OCI-LY7 (cell line): ENCODE data around the gene PKHD1. TPM values are rescaled to one million over a fixed set of nuclear protein-coding genes. Genes with fewer than 3 reads are reported as not detected.
A peak's percentile ranks its signal among the peaks of the same experiment; 100 is the strongest.

Experiments used
- BruUV-seq: library from RNA; stranded (reverse); fragments of 400-500 nt; replicated peaks from 2 replicates; lab custom pipeline; 2021; lab: Mats Ljungman, UMichigan
- CTCF ChIA-PET: fragments of 300-600 bp; sonication (Branson Sonifier 250); formaldehyde crosslinking; loops from one replicate; lab custom pipeline; 2022; ENCODE audit warnings: antibody characterized with exemption; ENCODE audit not compliant: unreplicated experiment; lab: Charles Lee
- POLR2A ChIA-PET: fragments of 300-600 bp; sonication (Branson Sonifier 250); formaldehyde crosslinking; loops from one replicate; lab custom pipeline; 2022; ENCODE audit warnings: antibody characterized with exemption; lab: Charles Lee
- DNase-seq: peaks from one replicate; pipeline ENCODE4 v3.0.0-alpha.2; 2015; ENCODE audit warnings: low spot score
- H2AFZ ChIP-seq: fragments of 200-600 bp; sonication (generic), shearing (Covaris generic); 2 replicates; pipeline ENCODE4 v1.6.1; 2014; ENCODE audit warnings: mild to moderate bottlenecking, antibody characterized with exemption, low read length, moderate library complexity
- H3K27ac ChIP-seq: fragments of 200-600 bp; sonication (generic); 2 replicates; pipeline ENCODE4 v1.5.1; 2014; ENCODE audit warnings: mixed run types, low read depth, mild to moderate bottlenecking, moderate library complexity, low read length, inconsistent platforms; ENCODE audit not compliant: poor library complexity, severe bottlenecking
- H3K36me3 ChIP-seq: fragments of 200-600 bp; sonication (generic); 2 replicates; pipeline ENCODE4 v1.6.1; 2014; ENCODE audit warnings: mild to moderate bottlenecking, antibody characterized with exemption, low read length, moderate library complexity, mixed read lengths; ENCODE audit not compliant: insufficient read depth
- H3K4me1 ChIP-seq: fragments of 200-600 bp; sonication (generic); 2 replicates; pipeline ENCODE4 v1.5.1; 2014; ENCODE audit warnings: mild to moderate bottlenecking, low read length; ENCODE audit not compliant: insufficient read depth, poor library complexity, severe bottlenecking
- H3K4me2 ChIP-seq: fragments of 200-600 bp; sonication (generic); 2 replicates; pipeline ENCODE4 v1.6.1; 2014; ENCODE audit warnings: mild to moderate bottlenecking, low read length
- H3K4me3 ChIP-seq: fragments of 200-600 bp; sonication (generic); 2 replicates; pipeline ENCODE4 v1.5.1; 2014; ENCODE audit warnings: mild to moderate bottlenecking, low read depth, low read length; ENCODE audit not compliant: poor library complexity, severe bottlenecking
- H3K79me2 ChIP-seq: fragments of 200-600 bp; sonication (generic); 2 replicates; pipeline ENCODE4 v1.6.1; 2016; ENCODE audit warnings: low read depth, mild to moderate bottlenecking, low read length, moderate library complexity, mixed read lengths; ENCODE audit not compliant: insufficient read depth
- H3K9me2 ChIP-seq: fragments of 200-600 bp; sonication (generic); 2 replicates; pipeline ENCODE4 v1.6.1; 2016; ENCODE audit warnings: mild to moderate bottlenecking, low read length, mixed read lengths; ENCODE audit not compliant: insufficient read depth
- H3K9me3 ChIP-seq: fragments of 200-600 bp; sonication (generic); 2 replicates; pipeline ENCODE4 v1.6.1; 2014; ENCODE audit warnings: mild to moderate bottlenecking, mixed run types, low read length, mixed read lengths
- H4K20me1 ChIP-seq: fragments of 200-600 bp; sonication (generic); 2 replicates; pipeline ENCODE4 v1.6.1; 2014; ENCODE audit warnings: mild to moderate bottlenecking, antibody characterized with exemption, low read length, moderate library complexity, mixed read lengths; ENCODE audit not compliant: insufficient read depth
- CTCF ChIP-seq: fragments of 200-600 bp; sonication (generic); conservative IDR thresholded peaks from 2 replicates; pipeline ENCODE4 v1.5.1; 2014; ENCODE audit warnings: mild to moderate bottlenecking, antibody characterized with exemption, low read length, moderate library complexity, mixed read lengths
- EZH2phosphoT487 ChIP-seq: fragments of 200-600 bp; sonication (generic); IDR thresholded peaks from 2 replicates; pipeline ENCODE4 v1.6.1; 2018; ENCODE audit warnings: low read depth, borderline replicate concordance, mild to moderate bottlenecking, mixed run types, antibody characterized with exemption, low read length, moderate library complexity, mixed read lengths
- intact Hi-C: fragments of 100-400 bp; cut with micrococcal nuclease; formaldehyde crosslinking; loops from one replicate; pipeline ENCODE4 v1.10.0; 2022; ENCODE audit not compliant: unreplicated experiment
- total RNA-seq, 2 experiments: library from RNA; depleted of rRNA in 1 of 2; stranded (reverse); fragments of >200 nt in 1 of 2; shearing (Covaris generic) in 1 of 2; gene quantifications; 2 replicates each; pipeline ENCODE4 v1.2.3, GENCODE V29; 2014 to 2022

Gene PKHD1
- total RNA-seq, 2 experiments from 2014 or later: not detected

- no peak overlapping the region for H3K4me2 ChIP-seq
- no peak overlapping the region for H3K27ac ChIP-seq
- CTCF ChIA-PET: no interaction called here
- no peaks in the 10 kb centered on the region for H3K36me3 ChIP-seq
- intact Hi-C loops: no loop called here
- BruUV-seq: no TSS peak
- H4K20me1 ChIP-seq: no peaks in the 10 kb centered on the region
- no peaks in the 10 kb centered on the region for H3K4me1 ChIP-seq
- H3K9me3 ChIP-seq: no peaks in the 10 kb centered on the region
- no peaks in the 10 kb centered on the region for H3K9me2 ChIP-seq
- TF ChIP-seq EZH2phosphoT487: no peak
- TF ChIP-seq CTCF: peak; percentile 65
- H3K79me2 ChIP-seq: no peaks in the 10 kb centered on the region
- POLR2A ChIA-PET: interaction anchor here (0.7 to 0.8 kb wide), 2 partner anchors 11 to 67 kb away, joined by 3 to 4 read pairs; no protein-coding TSS in a partner anchor
- H3K4me3 ChIP-seq: no peak overlapping the region
- peak; percentile 10 for DNase-seq
- H2AFZ ChIP-seq: no peak overlapping the region
These were observed 153.3 kb downstream of the PKHD1 start for GRCh38 chr6:51934098-51934497.

- H3K79me2 ChIP-seq: no peaks in the 10 kb centered on the region
- no peaks in the 10 kb centered on the region for H3K9me2 ChIP-seq
- H4K20me1 ChIP-seq: no peaks in the 10 kb centered on the region
- intact Hi-C loops: no loop called here
- ChIA-PET POLR2A (no interaction called here), CTCF (no interaction called here)
- H3K4me2 ChIP-seq: no peak overlapping the region
- H3K4me3 ChIP-seq: no peak overlapping the region
- no peaks in the 10 kb centered on the region for H3K4me1 ChIP-seq
- no peaks in the 10 kb centered on the region for H3K36me3 ChIP-seq
- no peak for TF ChIP-seq CTCF
- TF ChIP-seq EZH2phosphoT487: no peak
- BruUV-seq: no TSS peak
- H3K27ac ChIP-seq: no peak overlapping the region
- no peak for DNase-seq
- H3K9me3 ChIP-seq: no peaks in the 10 kb centered on the region
- no peak overlapping the region for H2AFZ ChIP-seq
These were observed 154.5 kb downstream of the PKHD1 start for GRCh38 chr6:51932956-51933355.

- Histone ChIP-seq H3K36me3 (no peaks in the 10 kb centered on the region), H3K9me3 (no peaks in the 10 kb centered on the region), H2AFZ (no peak overlapping the region), H3K9me2 (no peaks in the 10 kb centered on the region), H3K27ac (no peak overlapping the region), H3K4me2 (no peak overlapping the region), H3K4me1 (no peaks in the 10 kb centered on the region), H4K20me1 (no peaks in the 10 kb centered on the region), H3K4me3 (no peak overlapping the region), H3K79me2 (no peaks in the 10 kb centered on the region)
- TF ChIP-seq EZH2phosphoT487 (no peak), CTCF (no peak)
- ChIA-PET POLR2A (no interaction called here), CTCF (no interaction called here)
- intact Hi-C loops: no loop called here
- BruUV-seq: no TSS peak
- DNase-seq: no peak
These were observed 156.8 kb downstream of the PKHD1 start for GRCh38 chr6:51930602-51931001.
